Thymus (tissue), 11 donors: ENCODE measurements around the gene CDCP2. TPM values are rescaled to one million over a fixed set of nuclear protein-coding genes. Genes with fewer than 3 reads are reported as not detected.

Experiments used
- DNase-seq, 9 donors: peaks; one replicate each; pipeline ENCODE4 v3.0.0-alpha.2; 2013; ENCODE audit warnings: low spot score in 9 of 9, low read depth in 6 of 9, missing footprints in 1 of 9
- H3K27ac ChIP-seq, 2 donors: one replicate each; pipeline ENCODE4 v1.5.1; 2013; ENCODE audit warnings: control low read depth in 1 of 2, low read depth in 1 of 2, low read length in 1 of 2, mild to moderate bottlenecking in 1 of 2, moderate library complexity in 1 of 2
- H3K27me3 ChIP-seq, 2 donors: one replicate each; pipeline ENCODE4 v1.5.1; 2013; ENCODE audit warnings: low read length in 1 of 2; ENCODE audit not compliant: control insufficient read depth in 2 of 2, insufficient read depth in 1 of 2
- H3K36me3 ChIP-seq, 2 donors: one replicate each; pipeline ENCODE4 v1.5.1; 2013; ENCODE audit warnings: low read length in 1 of 2, mild to moderate bottlenecking in 1 of 2, moderate library complexity in 1 of 2; ENCODE audit not compliant: control insufficient read depth in 2 of 2, insufficient read depth in 2 of 2
- H3K4me1 ChIP-seq, 2 donors: one replicate each; pipeline ENCODE4 v1.5.1; 2013; ENCODE audit warnings: low read length in 2 of 2; ENCODE audit not compliant: control insufficient read depth in 2 of 2, insufficient read depth in 2 of 2
- H3K4me3 ChIP-seq, 2 donors: one replicate each; pipeline ENCODE4 v1.5.1; 2013; ENCODE audit warnings: low read length in 2 of 2, control low read depth in 1 of 2, mild to moderate bottlenecking in 1 of 2
- H3K9me3 ChIP-seq, 2 donors: one replicate each; pipeline ENCODE4 v1.5.1; 2013; ENCODE audit warnings: low read length in 1 of 2, mild to moderate bottlenecking in 1 of 2; ENCODE audit not compliant: control insufficient read depth in 2 of 2, insufficient read depth in 1 of 2
- WGBS: extraction: QIAGEN DNeasy Blood & Tissue Kit; methylation state at CpG from one replicate; pipeline ENCODE4 v1.1.7; 2013; 5-methylcytosine and 5-hydroxymethylcytosine counted together
- polyA plus RNA-seq: library from polyadenylated mRNA; stranded (reverse); fragments of 200-250 nt; gene quantifications from one replicate; pipeline ENCODE4 v1.2.3, GENCODE V29; 2013
- total RNA-seq: library from RNA; stranded (reverse); fragments of 120-200 nt; gene quantifications from one replicate; pipeline ENCODE4 v1.2.4, GENCODE V29; 2013
- donor health status: healthy.

CDCP2 gene
- total and polyA plus RNA-seq, 2 donors: not detected

DNA sequence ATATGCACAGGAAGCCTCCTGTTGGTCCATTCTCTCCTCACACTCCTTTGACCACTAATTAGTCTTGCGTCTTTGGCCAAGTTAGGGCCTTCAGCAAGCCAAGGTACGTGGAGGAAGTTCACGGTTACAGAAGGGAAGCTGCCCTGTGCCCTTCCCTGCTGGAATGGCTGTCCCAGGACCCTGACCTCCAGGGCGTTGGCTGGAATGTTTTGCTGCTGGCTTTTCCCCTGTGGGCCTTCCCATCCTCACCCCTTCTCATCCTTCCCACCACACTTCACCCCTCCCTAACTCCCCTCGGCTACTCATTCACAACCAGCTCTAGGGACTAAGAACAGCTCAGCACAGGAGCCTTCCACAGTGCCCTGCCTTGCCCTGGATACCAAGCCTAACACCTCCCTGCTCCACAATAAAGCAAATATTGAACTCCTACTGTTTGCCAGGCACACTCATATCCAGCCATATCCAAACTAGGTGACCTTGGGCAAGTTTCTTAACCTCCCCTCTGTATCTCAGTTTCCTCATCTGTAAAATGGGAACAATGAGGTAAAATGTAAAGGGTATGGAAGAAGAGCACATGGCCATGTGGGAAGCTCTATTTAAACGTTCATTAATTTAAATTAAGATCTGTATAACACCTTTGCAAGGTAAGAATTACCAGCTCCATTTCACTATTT, 8.8 kb upstream of the CDCP2 start:
- Histone ChIP-seq H3K9me3 (no peaks in the 10 kb centered on the region), H3K27me3 (no peaks in the 10 kb centered on the region), H3K27ac (no peak overlapping the region), H3K4me3 (no peak overlapping the region), H3K4me1 (no peaks in the 10 kb centered on the region), H3K36me3 (no peaks in the 10 kb centered on the region)
- 94% methylated on average over 6 of the region's 6 CpGs for WGBS
- no peak for DNase-seq

DNA sequence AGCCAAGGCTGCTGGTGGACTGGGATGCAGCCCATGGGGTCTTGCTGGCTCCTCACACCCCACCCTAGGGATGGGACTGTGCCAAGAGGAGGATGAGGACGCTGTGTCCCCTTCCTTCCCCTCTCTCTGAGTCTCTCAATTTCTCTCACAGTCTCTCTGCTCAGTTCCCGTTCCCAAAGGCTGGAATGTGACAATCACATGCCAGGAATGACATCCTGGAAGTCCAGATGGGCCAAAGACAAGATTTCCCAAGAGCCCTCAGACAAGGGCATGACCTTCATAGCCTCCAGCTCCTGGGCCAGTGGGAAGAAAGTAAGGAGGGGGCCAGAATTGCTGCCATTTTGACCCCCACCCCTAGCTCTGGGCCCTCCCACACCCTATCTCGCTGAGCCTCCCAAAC, 7.6 kb upstream of the CDCP2 start:
- no peak overlapping the region for H3K27ac ChIP-seq
- no peaks in the 10 kb centered on the region for H3K4me1 ChIP-seq
- H3K4me3 ChIP-seq: no peak overlapping the region
- no peak for DNase-seq
- H3K36me3 ChIP-seq: no peaks in the 10 kb centered on the region
- H3K27me3 ChIP-seq: no peaks in the 10 kb centered on the region
- WGBS: 96% methylated on average over 3 of the region's 3 CpGs
- H3K9me3 ChIP-seq: no peaks in the 10 kb centered on the region

DNA sequence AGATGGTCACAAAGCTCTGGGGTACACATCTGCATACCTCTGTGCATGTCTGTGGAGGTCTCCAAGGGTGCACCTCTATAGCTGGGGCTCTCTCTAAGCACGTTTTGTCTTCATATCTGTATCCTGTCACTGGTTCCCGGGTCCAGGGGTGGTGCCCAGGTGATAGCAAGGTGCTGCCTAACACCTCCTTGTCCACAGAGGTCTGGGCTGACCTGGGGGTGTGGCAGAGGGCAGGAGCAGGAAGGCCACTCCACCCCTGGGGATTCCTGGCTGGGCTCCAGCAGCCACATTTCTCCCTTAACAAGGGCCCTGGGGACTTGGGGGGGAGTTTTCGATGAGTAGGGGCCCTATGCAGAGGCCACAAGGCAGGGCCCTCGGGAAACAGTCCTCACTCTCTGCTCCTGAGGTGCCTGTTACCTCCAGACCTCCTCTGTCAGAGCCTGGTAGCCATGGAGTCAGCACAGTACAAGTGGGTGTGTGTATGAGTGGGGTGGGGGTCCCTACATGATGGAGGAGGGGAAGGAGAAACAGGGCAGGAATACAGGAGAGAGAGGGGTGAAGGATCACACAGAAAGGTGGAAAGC, 7.0 kb upstream of the CDCP2 start:
- H3K9me3 ChIP-seq: no peaks in the 10 kb centered on the region
- H3K4me1 ChIP-seq: no peaks in the 10 kb centered on the region
- no peak overlapping the region for H3K4me3 ChIP-seq
- H3K27ac ChIP-seq: no peak overlapping the region
- no peak for DNase-seq
- no peaks in the 10 kb centered on the region for H3K36me3 ChIP-seq
- H3K27me3 ChIP-seq: no peaks in the 10 kb centered on the region
- 86% methylated on average over 4 of the region's 4 CpGs for WGBS

DNA sequence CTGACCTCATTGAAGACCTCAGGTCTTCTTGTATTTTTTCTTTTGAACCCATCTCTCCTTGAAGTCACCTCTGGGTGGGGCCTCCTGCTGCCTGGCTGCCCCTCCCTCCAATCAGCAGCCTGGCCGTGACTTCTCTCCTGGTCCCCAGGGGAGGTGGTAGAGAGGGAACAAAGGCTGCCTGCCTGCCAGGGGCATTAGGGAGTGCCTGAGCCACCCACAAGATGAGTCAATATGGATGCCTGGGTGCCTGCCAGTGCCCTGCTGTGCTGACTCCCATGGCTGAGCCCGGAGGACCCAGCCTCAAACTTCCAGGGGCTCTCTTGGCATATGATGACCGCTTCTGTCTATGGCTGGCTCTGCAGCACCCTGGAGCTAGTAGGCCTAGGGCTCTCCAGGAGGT, 5.3 kb upstream of the CDCP2 start:
- no peak overlapping the region for H3K27ac ChIP-seq
- WGBS: 97% methylated on average over 3 of the region's 3 CpGs
- H3K4me3 ChIP-seq: no peak overlapping the region
- H3K4me1 ChIP-seq: no peaks in the 10 kb centered on the region
- no peaks in the 10 kb centered on the region for H3K27me3 ChIP-seq
- DNase-seq: no peak
- no peaks in the 10 kb centered on the region for H3K36me3 ChIP-seq
- H3K9me3 ChIP-seq: no peaks in the 10 kb centered on the region

DNA sequence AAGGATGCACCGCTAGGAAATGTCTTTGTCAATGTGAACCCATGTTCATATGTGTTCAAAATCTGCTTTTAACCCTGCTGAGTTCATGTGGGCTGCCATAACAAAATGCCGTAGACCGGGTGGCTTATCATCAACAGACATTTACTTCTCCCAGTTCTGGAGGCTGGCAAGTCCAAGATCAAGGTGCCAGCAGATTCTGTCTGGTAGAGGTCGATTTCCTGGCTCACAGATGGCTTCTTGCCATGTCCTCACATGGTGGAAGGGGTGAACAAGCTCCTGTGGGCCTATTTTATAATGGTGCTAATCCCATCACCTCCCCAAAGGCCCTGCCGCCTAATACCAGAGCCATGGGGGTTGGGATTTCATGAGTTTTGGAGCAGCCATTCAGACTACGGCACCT, 4.6 kb upstream of the CDCP2 start:
- Histone ChIP-seq H3K4me1 (no peaks in the 10 kb centered on the region), H3K4me3 (no peak overlapping the region), H3K27ac (no peak overlapping the region), H3K9me3 (no peaks in the 10 kb centered on the region), H3K27me3 (no peaks in the 10 kb centered on the region), H3K36me3 (no peaks in the 10 kb centered on the region)
- DNase-seq: no peak
- 89% methylated on average over 6 of the region's 6 CpGs for WGBS

DNA sequence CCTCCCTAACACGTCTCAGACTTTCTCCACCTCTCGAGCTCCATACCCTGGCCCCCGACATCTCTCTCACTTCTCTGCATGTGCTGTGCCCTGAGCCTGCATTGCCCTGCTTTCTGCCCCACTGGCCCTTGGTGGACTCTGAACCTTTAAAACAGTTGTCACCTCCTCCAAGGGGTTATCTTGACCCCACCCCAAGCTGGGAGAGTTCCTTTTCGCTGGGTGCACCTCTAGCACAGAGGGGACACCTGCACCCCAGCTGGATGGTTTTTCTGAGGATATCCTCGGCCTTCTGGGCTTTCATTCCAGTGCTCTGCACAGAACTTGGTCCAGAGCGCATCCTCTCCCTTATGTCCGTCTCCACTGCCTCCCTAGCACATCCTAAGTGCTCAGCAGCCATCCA, 4.2 kb upstream of the CDCP2 start:
- no peak for DNase-seq
- H3K4me3 ChIP-seq: no peak overlapping the region

DNA sequence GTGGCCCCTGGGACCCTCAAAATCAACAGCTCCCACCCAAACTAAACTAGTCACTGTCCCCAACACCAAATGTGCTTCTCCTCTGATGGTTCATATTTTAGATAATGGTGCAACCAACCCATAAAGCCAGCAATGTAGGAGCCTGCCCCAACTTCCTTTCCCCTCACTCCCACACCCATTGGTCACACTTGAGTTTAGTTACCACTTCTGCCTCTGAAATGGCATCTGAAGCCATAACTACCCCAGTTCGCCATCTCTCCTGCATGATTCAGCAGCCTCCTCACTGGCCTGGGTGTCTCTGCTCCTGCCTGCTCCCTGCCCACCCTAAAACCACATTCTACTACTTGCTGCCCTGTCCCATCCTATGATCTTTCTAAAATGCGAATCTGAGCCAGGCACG, 3.4 kb upstream of the CDCP2 start:
- Histone ChIP-seq H3K36me3 (no peaks in the 10 kb centered on the region), H3K9me3 (no peaks in the 10 kb centered on the region), H3K4me3 (no peak overlapping the region), H3K4me1 (no peaks in the 10 kb centered on the region), H3K27ac (no peak overlapping the region), H3K27me3 (no peaks in the 10 kb centered on the region)
- DNase-seq: no peak
- 92% methylated on average over 3 of the region's 3 CpGs for WGBS

More for the DNA sequence above, 4.2 kb upstream of the CDCP2 start:
- Histone ChIP-seq H3K27ac (no peak overlapping the region), H3K4me1 (no peaks in the 10 kb centered on the region), H3K36me3 (no peaks in the 10 kb centered on the region), H3K27me3 (no peaks in the 10 kb centered on the region), H3K9me3 (no peaks in the 10 kb centered on the region)
- WGBS: 91% methylated on average over 7 of the region's 7 CpGs

DNA sequence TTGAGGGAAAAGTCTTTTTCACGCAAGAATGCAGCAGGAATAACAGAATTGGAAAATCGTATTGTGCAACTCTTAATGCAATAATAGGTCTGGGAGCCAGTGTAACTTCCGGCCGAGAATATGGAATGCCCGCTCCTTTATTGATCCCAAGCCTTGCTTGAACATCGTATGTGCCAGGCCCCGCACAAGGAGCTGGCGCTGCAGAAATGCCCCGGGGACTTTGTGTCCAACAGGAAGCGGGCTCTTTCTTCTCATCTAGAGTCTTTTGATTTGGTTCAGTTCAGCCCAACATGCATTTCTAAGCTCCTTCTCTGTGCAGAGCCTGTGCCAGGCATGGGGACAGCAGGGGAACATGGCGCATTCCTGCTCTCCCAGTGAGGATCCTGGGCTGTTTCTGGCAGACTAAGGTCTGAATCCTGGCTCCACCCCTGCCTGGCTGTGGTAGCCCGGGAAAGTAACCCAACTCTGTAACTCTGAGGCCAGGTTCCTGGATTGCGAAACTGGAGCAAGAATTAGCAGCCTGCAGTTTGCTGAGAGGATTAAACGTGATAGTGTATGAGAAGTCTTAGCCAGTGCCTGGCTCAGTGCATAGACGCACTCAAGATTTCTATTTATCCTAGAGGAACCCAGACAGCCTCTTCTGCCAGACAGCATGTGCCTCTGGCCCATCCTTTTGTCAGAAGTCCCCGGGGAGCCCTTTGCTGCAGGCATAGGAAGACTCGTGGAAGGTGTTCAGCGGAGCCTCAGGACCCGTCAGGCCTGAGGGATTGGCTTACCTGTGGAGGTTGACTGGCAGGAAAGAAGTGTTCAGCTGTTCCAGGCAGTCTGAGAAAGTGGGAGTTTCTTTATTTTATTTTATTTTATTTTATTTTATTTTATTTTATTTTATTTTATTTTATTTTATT, 987 bp upstream of the CDCP2 start:
- no peaks in the 10 kb centered on the region for H3K27me3 ChIP-seq
- H3K36me3 ChIP-seq: no peaks in the 10 kb centered on the region
- peak in 1 of 9 donors; percentile 5 for DNase-seq
- H3K4me1 ChIP-seq: no peaks in the 10 kb centered on the region
- no peaks in the 10 kb centered on the region for H3K9me3 ChIP-seq
- 88% methylated on average over 19 of the region's 19 CpGs for WGBS
- H3K27ac ChIP-seq: peak overlapping the region in 1 of 2 donors; percentile 12
- no peak overlapping the region for H3K4me3 ChIP-seq

DNA sequence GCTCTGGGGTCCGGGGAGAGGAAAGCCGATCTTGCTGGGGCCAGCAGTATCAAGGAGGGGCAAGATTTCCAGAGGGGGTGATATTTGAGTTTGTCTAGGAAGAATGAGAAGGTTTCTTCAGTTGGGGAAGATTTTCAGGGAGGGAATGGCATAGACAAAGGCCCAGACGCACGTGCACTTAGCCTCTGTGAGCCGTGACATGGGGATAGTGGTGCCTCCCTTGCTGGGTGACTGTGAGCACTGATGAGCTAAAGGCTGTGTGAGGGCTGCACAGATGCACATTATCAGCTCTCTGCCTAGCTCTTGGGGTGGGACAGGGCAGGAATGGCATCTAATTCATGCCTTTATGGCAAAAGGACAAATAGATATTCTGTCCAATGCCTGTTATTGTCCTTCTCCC, 1.8 kb downstream of the CDCP2 start:
- no peak overlapping the region for H3K4me3 ChIP-seq
- no peak overlapping the region for H3K27ac ChIP-seq
- DNase-seq: no peak
- no peaks in the 10 kb centered on the region for H3K4me1 ChIP-seq
- WGBS: 96% methylated on average over 5 of the region's 5 CpGs
- no peaks in the 10 kb centered on the region for H3K27me3 ChIP-seq
- H3K9me3 ChIP-seq: no peaks in the 10 kb centered on the region
- H3K36me3 ChIP-seq: no peaks in the 10 kb centered on the region
